GM12891 (cell line): ENCODE results near the gene SERPINA9.

Experiments used
- PAX5 ChIP-seq: IDR thresholded peaks from 2 replicates; pipeline ENCODE4 v1.6.1; 2011; ENCODE audit warnings: low read length, moderate library complexity, mild to moderate bottlenecking; ENCODE audit not compliant: insufficient read depth, severe bottlenecking
- POLR2A ChIP-seq: IDR thresholded peaks from 2 replicates; pipeline ENCODE4 v1.6.1; 2011; ENCODE audit warnings: low read depth, low read length, control low read depth
- POLR2AphosphoS5 ChIP-seq: IDR thresholded peaks from 2 replicates; pipeline ENCODE4 v1.6.1; 2011; ENCODE audit warnings: low read depth, low read length, control low read depth
- POU2F2 ChIP-seq: IDR thresholded peaks from 2 replicates; pipeline ENCODE4 v1.6.1; 2011; ENCODE audit warnings: low read depth, mild to moderate bottlenecking, control low read depth, low read length, moderate library complexity
- SPI1 ChIP-seq: IDR thresholded peaks from 2 replicates; pipeline ENCODE4 v1.6.1; 2011; ENCODE audit warnings: low read depth, low read length, control low read depth
- TAF1 ChIP-seq: IDR thresholded peaks from 2 replicates; pipeline ENCODE4 v1.6.1; 2011; ENCODE audit warnings: low read depth, low read length, control low read depth

GRCh38 chr14:94517641-94518257 lies 41.8 kb upstream of the SERPINA9 start:
- TF ChIP-seq POLR2AphosphoS5 (no peak), TAF1 (no peak), POLR2A (no peak), SPI1 (no peak), PAX5 (no peak), POU2F2 (no peak)
